Karpas-422 (cell line): ENCODE measurements around the gene JAG2. TPM values are rescaled to one million over a fixed set of nuclear protein-coding genes. Genes with fewer than 3 reads are reported as not detected.

ENCODE experiments used
- DNase-seq: peaks from one replicate; pipeline ENCODE4 v3.0.0-alpha.2; 2015
- H2AFZ ChIP-seq: fragments of 200-600 bp; sonication (generic); 2 replicates; pipeline ENCODE4 v1.6.1; 2014; ENCODE audit warnings: antibody characterized with exemption, low read length, mixed read lengths
- H3K27ac ChIP-seq: fragments of 200-600 bp; sonication (generic); 2 replicates; pipeline ENCODE4 v1.5.1; 2014; ENCODE audit warnings: mild to moderate bottlenecking, low read length, moderate library complexity
- H3K27me3 ChIP-seq: fragments of 200-600 bp; sonication (generic); 2 replicates; pipeline ENCODE4 v1.6.1; 2014; ENCODE audit warnings: low read length, mixed read lengths
- H3K36me3 ChIP-seq: fragments of 200-600 bp; sonication (generic); 2 replicates; pipeline ENCODE4 v1.6.1; 2014; ENCODE audit warnings: low read length, mixed read lengths; ENCODE audit not compliant: insufficient read depth
- H3K4me1 ChIP-seq: fragments of 200-600 bp; sonication (generic); 2 replicates; pipeline ENCODE4 v1.6.1; 2014; ENCODE audit warnings: mild to moderate bottlenecking, low read length, mixed read lengths
- H3K4me2 ChIP-seq: fragments of 200-600 bp; sonication (generic); 2 replicates; pipeline ENCODE4 v1.6.1; 2014; ENCODE audit warnings: low read length, low read depth, mild to moderate bottlenecking; ENCODE audit not compliant: poor library complexity, severe bottlenecking
- H3K4me3 ChIP-seq: fragments of 200-600 bp; sonication (generic); 2 replicates; pipeline ENCODE4 v1.5.1; 2014; ENCODE audit warnings: mild to moderate bottlenecking, antibody characterized with exemption, low read length, mixed read lengths
- H3K79me2 ChIP-seq: fragments of 200-600 bp; sonication (generic); 2 replicates; pipeline ENCODE4 v1.6.1; 2014; ENCODE audit warnings: mild to moderate bottlenecking, low read length, mixed read lengths
- H3K9ac ChIP-seq: fragments of 200-600 bp; sonication (generic); 2 replicates; pipeline ENCODE4 v1.6.0; 2014; ENCODE audit warnings: low read length
- H3K9me2 ChIP-seq: fragments of 200-600 bp; sonication (generic), shearing (Covaris generic); replicated peaks from 2 replicates; pipeline ENCODE4 v1.6.0; 2014; ENCODE audit warnings: mild to moderate bottlenecking, low read length, moderate library complexity; ENCODE audit not compliant: insufficient read depth
- H3K9me3 ChIP-seq: fragments of 300-700, 200-600 bp; sonication (generic); 2 replicates; pipeline ENCODE4 v1.6.1; 2014; ENCODE audit warnings: low read length, mixed read lengths
- H4K20me1 ChIP-seq: fragments of 200-600 bp; sonication (generic); 2 replicates; pipeline ENCODE4 v1.6.1; 2014; ENCODE audit warnings: mild to moderate bottlenecking, antibody characterized with exemption, low read length, low read depth; ENCODE audit not compliant: insufficient read depth
- total RNA-seq: library from RNA; depleted of rRNA; stranded (reverse); fragments of >200 nt; shearing (Covaris generic); gene quantifications from 2 replicates; pipeline ENCODE4 v1.2.3, GENCODE V29; 2014; ENCODE audit warnings: low replicate concordance

The JAG2 gene
- total RNA-seq, 1 experiment from 2014 or later = not detected

- Histone ChIP-seq H3K27me3 (no peaks in the 10 kb centered on the region), H2AFZ (no peak overlapping the region), H3K27ac (no peak overlapping the region), H3K79me2 (no peaks in the 10 kb centered on the region), H4K20me1 (peaks cover 36% of the 10 kb centered on the region; the same call in 1 of the 2 replicates), H3K36me3 (no peaks in the 10 kb centered on the region), H3K4me2 (no peak overlapping the region), H3K4me1 (no peaks in the 10 kb centered on the region), H3K9me3 (no peaks in the 10 kb centered on the region), H3K4me3 (no peak overlapping the region), H3K9me2 (no peaks in the 10 kb centered on the region), H3K9ac (no peak overlapping the region)
- DNase-seq = no peak
Observed at GRCh38 chr14:105200641-105201040, 32.1 kb upstream of the JAG2 start.

- Histone ChIP-seq H3K79me2 (no peaks in the 10 kb centered on the region), H4K20me1 (peaks cover 30% of the 10 kb centered on the region; the same call in 1 of the 2 replicates), H2AFZ (no peak overlapping the region), H3K27ac (no peak overlapping the region), H3K4me1 (no peaks in the 10 kb centered on the region), H3K9ac (no peak overlapping the region), H3K36me3 (no peaks in the 10 kb centered on the region), H3K9me3 (no peaks in the 10 kb centered on the region), H3K4me3 (no peak overlapping the region), H3K27me3 (no peaks in the 10 kb centered on the region), H3K4me2 (no peak overlapping the region), H3K9me2 (no peaks in the 10 kb centered on the region)
- peak; percentile 76 for DNase-seq
Observed at GRCh38 chr14:105200074-105200473, 31.5 kb upstream of the JAG2 start.

- Histone ChIP-seq H3K79me2 (no peaks in the 10 kb centered on the region), H4K20me1 (peaks cover 25% of the 10 kb centered on the region; the same call in 1 of the 2 replicates), H3K4me2 (no peak overlapping the region), H3K9ac (no peak overlapping the region), H3K36me3 (no peaks in the 10 kb centered on the region), H3K9me3 (no peaks in the 10 kb centered on the region), H3K27me3 (no peaks in the 10 kb centered on the region), H3K9me2 (no peaks in the 10 kb centered on the region), H3K4me3 (no peak overlapping the region), H2AFZ (no peak overlapping the region), H3K4me1 (no peaks in the 10 kb centered on the region), H3K27ac (no peak overlapping the region)
- DNase-seq = no peak
Observed at GRCh38 chr14:105199093-105199492, 30.5 kb upstream of the JAG2 start.

- no peak for DNase-seq
- Histone ChIP-seq H3K4me1 (no peaks in the 10 kb centered on the region), H3K36me3 (no peaks in the 10 kb centered on the region), H3K9ac (no peak overlapping the region), H3K4me2 (no peak overlapping the region), H4K20me1 (peaks cover 25% of the 10 kb centered on the region; the same call in 1 of the 2 replicates), H3K79me2 (no peaks in the 10 kb centered on the region), H3K4me3 (no peak overlapping the region), H3K9me3 (no peaks in the 10 kb centered on the region), H2AFZ (no peak overlapping the region), H3K27ac (no peak overlapping the region), H3K27me3 (no peaks in the 10 kb centered on the region), H3K9me2 (no peaks in the 10 kb centered on the region)
Observed at GRCh38 chr14:105198588-105198987, 30.0 kb upstream of the JAG2 start.

- H3K9me2 ChIP-seq = no peaks in the 10 kb centered on the region
- no peaks in the 10 kb centered on the region for H3K79me2 ChIP-seq
- no peak overlapping the region for H3K27ac ChIP-seq
- H3K27me3 ChIP-seq = no peaks in the 10 kb centered on the region
- no peaks in the 10 kb centered on the region for H3K36me3 ChIP-seq
- DNase-seq = no peak
- no peak overlapping the region for H3K4me2 ChIP-seq
- no peak overlapping the region for H3K9ac ChIP-seq
- no peak overlapping the region for H2AFZ ChIP-seq
- H3K4me3 ChIP-seq = no peak overlapping the region
- H4K20me1 ChIP-seq = peaks cover 21% of the 10 kb centered on the region; the same call in 1 of the 2 replicates
- H3K9me3 ChIP-seq = no peaks in the 10 kb centered on the region
- no peaks in the 10 kb centered on the region for H3K4me1 ChIP-seq
Observed at GRCh38 chr14:105197211-105197641, 28.6 kb upstream of the JAG2 start.

- no peak for DNase-seq
- Histone ChIP-seq H3K36me3 (no peaks in the 10 kb centered on the region), H3K4me1 (peaks cover under 1% of the 10 kb centered on the region; the same call in 1 of the 2 replicates), H3K4me2 (no peak overlapping the region), H3K27ac (no peak overlapping the region), H3K9me3 (no peaks in the 10 kb centered on the region), H2AFZ (no peak overlapping the region), H4K20me1 (peaks cover 21% of the 10 kb centered on the region; the same call in 1 of the 2 replicates), H3K79me2 (no peaks in the 10 kb centered on the region), H3K9me2 (no peaks in the 10 kb centered on the region), H3K27me3 (no peaks in the 10 kb centered on the region), H3K9ac (no peak overlapping the region), H3K4me3 (no peak overlapping the region)
Observed at GRCh38 chr14:105196265-105196960, 27.8 kb upstream of the JAG2 start.

GRCh38 chr14:105195522-105196264, 27.1 kb upstream of the JAG2 start:
- Histone ChIP-seq H3K9me3 (no peaks in the 10 kb centered on the region), H3K79me2 (no peaks in the 10 kb centered on the region), H3K4me2 (no peak overlapping the region), H3K4me3 (no peak overlapping the region), H3K36me3 (no peaks in the 10 kb centered on the region), H3K9me2 (no peaks in the 10 kb centered on the region), H3K27me3 (no peaks in the 10 kb centered on the region), H4K20me1 (peaks cover 26% of the 10 kb centered on the region; the same call in 1 of the 2 replicates), H2AFZ (no peak overlapping the region), H3K27ac (no peak overlapping the region), H3K4me1 (peaks cover 5% of the 10 kb centered on the region), H3K9ac (no peak overlapping the region)
- peak; percentile 58 for DNase-seq

GRCh38 chr14:105195051-105195450, 26.5 kb upstream of the JAG2 start:
- no peak overlapping the region for H3K9ac ChIP-seq
- no peak overlapping the region for H3K4me3 ChIP-seq
- H3K9me3 ChIP-seq = no peaks in the 10 kb centered on the region
- no peak overlapping the region for H2AFZ ChIP-seq
- H3K27ac ChIP-seq = no peak overlapping the region
- H3K4me1 ChIP-seq = peaks cover 5% of the 10 kb centered on the region
- H3K9me2 ChIP-seq = no peaks in the 10 kb centered on the region
- H3K4me2 ChIP-seq = no peak overlapping the region
- H4K20me1 ChIP-seq = peaks cover 26% of the 10 kb centered on the region; the same call in 1 of the 2 replicates
- no peaks in the 10 kb centered on the region for H3K27me3 ChIP-seq
- no peaks in the 10 kb centered on the region for H3K36me3 ChIP-seq
- no peaks in the 10 kb centered on the region for H3K79me2 ChIP-seq
- DNase-seq = no peak
